SK-N-SH treated with all-trans-retinoic acid at 6 μM for 48 hours (cell line): ENCODE data around the gene SUPT3H.
"Not testable (repeated sequence)": the region's sequence is repeated elsewhere in the genome, so short reads cannot be mapped to it uniquely, and the experiment has no call there.

Experiments used
- ATAC-seq: fragments of 200-7000 bp; cut with Tn5 transposase; 3 replicates; pipeline ENCODE4 v1.9.1; 2020; ENCODE audit warnings: mild to moderate bottlenecking, moderate library complexity
- ARNTL ChIP-seq: fragments of 450-650 bp; formaldehyde crosslinking; IDR thresholded peaks from 2 replicates; pipeline ENCODE4 v1.5.0; 2020; ENCODE audit warnings: low read depth, mild to moderate bottlenecking, moderate library complexity, borderline replicate concordance
- BACH2 ChIP-seq: fragments of 250-450 bp; sonication (Bioruptor Pico); IDR thresholded peaks from 2 replicates; pipeline ENCODE4 v1.9.0; 2021; ENCODE audit warnings: mild to moderate bottlenecking, borderline replicate concordance
- CSRNP3 ChIP-seq: fragments of 250-450 bp; sonication (Bioruptor Pico); IDR thresholded peaks from 2 replicates; pipeline ENCODE4 v1.5.1; 2021; ENCODE audit warnings: mild to moderate bottlenecking, moderate library complexity
- ESRRG ChIP-seq: fragments of 250-450 bp; sonication (Bioruptor Pico); IDR thresholded peaks from 2 replicates; pipeline ENCODE4 v1.6.1; 2021; ENCODE audit warnings: mild to moderate bottlenecking
- GLIS3 ChIP-seq: fragments of 250-450 bp; sonication (Bioruptor Pico); IDR thresholded peaks from 2 replicates; pipeline ENCODE4 v1.5.0; 2020; ENCODE audit warnings: mild to moderate bottlenecking, moderate library complexity
- OSR1 ChIP-seq: fragments of 250-450 bp; sonication (Bioruptor Pico); IDR thresholded peaks from 2 replicates; pipeline ENCODE4 v1.8.0; 2022; ENCODE audit warnings: moderate library complexity, mild to moderate bottlenecking, inconsistent platforms
- PATZ1 ChIP-seq: fragments of 250-450 bp; sonication (Bioruptor Pico); IDR thresholded peaks from 2 replicates; pipeline ENCODE4 v1.8.0; 2020; ENCODE audit warnings: mild to moderate bottlenecking, moderate library complexity, borderline replicate concordance
- POU6F1 ChIP-seq: fragments of 250-450 bp; sonication (Bioruptor Pico); IDR thresholded peaks from 2 replicates; pipeline ENCODE4 v1.8.0; 2021; ENCODE audit warnings: low read depth, mild to moderate bottlenecking, moderate library complexity, borderline replicate concordance
- PPARA ChIP-seq: fragments of 250-450 bp; sonication (Bioruptor Pico); IDR thresholded peaks from 2 replicates; pipeline ENCODE4 v1.5.0; 2020; ENCODE audit warnings: mild to moderate bottlenecking, borderline replicate concordance
- RARB ChIP-seq: fragments of 250-450 bp; sonication (Bioruptor Pico); IDR thresholded peaks from 2 replicates; pipeline ENCODE4 v1.8.0; 2021; ENCODE audit warnings: mild to moderate bottlenecking, moderate library complexity
- SNAI2 ChIP-seq: fragments of 250-450 bp; sonication (Bioruptor Pico); IDR thresholded peaks from 2 replicates; pipeline ENCODE4 v1.5.0; 2020; ENCODE audit warnings: mild to moderate bottlenecking, moderate library complexity
- TCF4 ChIP-seq: fragments of 250-450 bp; sonication (Bioruptor Pico); IDR thresholded peaks from 2 replicates; pipeline ENCODE4 v1.8.0; 2021; ENCODE audit warnings: mild to moderate bottlenecking, moderate library complexity, borderline replicate concordance
- TOX ChIP-seq: fragments of 250-450 bp; sonication (Bioruptor Pico); IDR thresholded peaks from 2 replicates; pipeline ENCODE4 v1.8.0; 2021; ENCODE audit warnings: mild to moderate bottlenecking, moderate library complexity, borderline replicate concordance
- TSHZ2 ChIP-seq: fragments of 250-450 bp; sonication (Bioruptor Pico); IDR thresholded peaks from 2 replicates; pipeline ENCODE4 v1.5.0; 2020; ENCODE audit warnings: mild to moderate bottlenecking, moderate library complexity
- ZC3H10 ChIP-seq: fragments of 250-450 bp; sonication (Bioruptor Pico); IDR thresholded peaks from 2 replicates; pipeline ENCODE4 v1.5.1; 2021; ENCODE audit warnings: mild to moderate bottlenecking, moderate library complexity
- ZFP3 ChIP-seq: fragments of 250-450 bp; sonication (Bioruptor Pico); IDR thresholded peaks from 2 replicates; pipeline ENCODE4 v1.5.0; 2020; ENCODE audit warnings: mild to moderate bottlenecking, moderate library complexity
- ZFP30 ChIP-seq: fragments of 450-650 bp; formaldehyde crosslinking; IDR thresholded peaks from 2 replicates; pipeline ENCODE4 v1.5.0; 2022; ENCODE audit warnings: mild to moderate bottlenecking, moderate library complexity
- ZNF70 ChIP-seq: fragments of 450-650 bp; formaldehyde crosslinking; IDR thresholded peaks from 2 replicates; pipeline ENCODE4 v1.5.0; 2020; ENCODE audit warnings: mild to moderate bottlenecking, moderate library complexity

Gene SUPT3H

GRCh38 chr6:45185403-45186251 lies 192.1 kb downstream of the SUPT3H start:
- ATAC-seq, result no peak
- TF ChIP-seq RARB (CRISPR knock-in tag) (no peak), PPARA (no peak), TOX (CRISPR knock-in tag) (no peak), ZFP3 (CRISPR knock-in tag) (no peak), ZC3H10 (no peak), BACH2 (no peak), POU6F1 (CRISPR knock-in tag) (no peak), ZNF70 (no peak), GLIS3 (no peak), CSRNP3 (CRISPR knock-in tag) (no peak), OSR1 (CRISPR knock-in tag) (no peak), PATZ1 (CRISPR knock-in tag) (no peak), TCF4 (CRISPR knock-in tag) (no peak)

- TF ChIP-seq TCF4 (CRISPR knock-in tag) (no peak), POU6F1 (CRISPR knock-in tag) (no peak), ARNTL (CRISPR knock-in tag) (no peak), TOX (CRISPR knock-in tag) (no peak), BACH2 (no peak), SNAI2 (no peak), CSRNP3 (CRISPR knock-in tag) (no peak), RARB (CRISPR knock-in tag) (no peak)
- no peak for ATAC-seq
These were observed 192.8 kb downstream of the SUPT3H start for GRCh38 chr6:45184937-45185336.

GRCh38 chr6:45184040-45184439 lies 193.7 kb downstream of the SUPT3H start:
- no peak for TF ChIP-seq ESRRG
- no peak for TF ChIP-seq PPARA
- no peak for TF ChIP-seq TSHZ2
- no peak for TF ChIP-seq SNAI2
- TF ChIP-seq TCF4 (CRISPR knock-in tag), result no peak
- no peak for TF ChIP-seq ZFP30
- no peak for TF ChIP-seq OSR1 (CRISPR knock-in tag)
- no peak for TF ChIP-seq POU6F1 (CRISPR knock-in tag)
- TF ChIP-seq ZNF70, result no peak
- no peak for TF ChIP-seq BACH2
- TF ChIP-seq, all 23 proteins: peak for 0
- ATAC-seq, result no peak

GRCh38 chr6:45176373-45176772 lies 201.4 kb downstream of the SUPT3H start:
- not testable (repeated sequence) for ATAC-seq
